ENCODE results near the gene GCN1. TPM values are rescaled to one million over a fixed set of nuclear protein-coding genes. Genes with fewer than 3 reads are reported as not detected.

Gene GCN1
- total and polyA plus RNA-seq, 2 of the 8 experiments (the other 6 are each of a cell fraction or from before 2014, with no cell fraction given) = 61.4 to 133 TPM

DNA sequence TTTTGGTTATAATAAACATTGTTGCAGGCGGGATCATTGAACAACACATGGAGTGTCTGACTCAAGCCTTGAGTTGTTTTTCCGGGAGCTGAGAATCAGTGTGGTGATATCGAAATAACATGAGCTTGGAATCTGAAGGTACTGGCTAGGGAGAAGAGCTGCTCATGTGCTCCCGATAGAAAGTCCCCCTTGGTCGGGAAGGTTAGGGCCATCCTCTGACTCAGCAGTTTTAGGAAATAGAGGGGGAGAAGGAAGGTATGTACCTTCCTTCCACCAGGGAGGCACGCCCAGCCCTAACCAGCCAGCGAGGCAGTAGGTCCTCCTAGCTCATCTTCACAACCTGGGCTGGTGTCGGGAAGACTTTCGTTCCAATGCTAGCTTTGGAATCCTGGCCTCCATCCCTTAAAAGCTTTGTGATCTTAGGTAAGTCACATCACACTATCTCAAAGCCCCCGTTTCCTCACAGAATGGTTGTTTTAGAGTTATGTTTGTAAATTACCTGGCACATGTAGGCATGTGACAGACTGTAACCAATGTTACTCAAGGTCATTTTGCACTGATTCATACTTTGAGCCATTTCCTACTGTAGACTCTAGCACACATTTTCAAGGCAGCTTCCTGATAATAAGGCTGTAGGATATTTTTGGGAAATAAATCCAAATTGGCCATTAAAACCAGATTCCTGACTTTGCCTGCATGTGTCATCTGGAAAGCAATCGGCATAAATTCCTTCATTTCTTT, 76.0 kb downstream of the GCN1 start:
- Histone ChIP-seq H3K18ac (ENCODE audit: extremely low read depth, low read length) (no peak overlapping the region), H2BK20ac (ENCODE audit: low read length) (no peak overlapping the region), H2BK120ac (replicated peaks; ENCODE audit: low read depth, low read length) (no peak overlapping the region), H4K8ac (ENCODE audit: extremely low read depth, insufficient read depth, low read length) (no peak overlapping the region), H3K4me1 (replicated peaks in 1 of 4; ENCODE audit: control insufficient read depth in 3 of 4, insufficient read depth in 4 of 4, low read length in 3 of 4) (peaks cover 5 to 14% (median 9%) of the 10 kb centered on the region in 4 experiments; a peak in 6 of 7 replicates), H2AK5ac (ENCODE audit: low read depth, low read length) (no peak overlapping the region), H3K4me3 (ENCODE audit: extremely low read depth in 1 of 4, insufficient read depth in 2 of 4, low read depth in 3 of 4, low read length in 4 of 4) (peak overlapping the region; percentile 63 to 93 (median 89)), H4K91ac (replicated peaks; ENCODE audit: insufficient read length, low read length) (no peak overlapping the region), H4K20me1 (replicated peaks in 1 of 2; ENCODE audit: control insufficient read depth in 1 of 2, insufficient read depth in 2 of 2, low read length in 2 of 2) (peaks cover 2 to 3% of the 10 kb centered on the region in 2 experiments), H3K9ac (replicated peaks in 1 of 4; ENCODE audit: extremely low read depth in 1 of 4, low read depth in 3 of 4, low read length in 3 of 4) (peak overlapping the region in 1 of 4 experiments; percentile 51; a peak in 1 of 7 replicates), H3K4me2 (ENCODE audit: insufficient read depth in 1 of 2, low read depth in 2 of 2, low read length in 2 of 2) (peak overlapping the region; percentile 60 to 90), H3K9me3 (ENCODE audit: insufficient read depth in 2 of 2, low read depth in 1 of 2, low read length in 1 of 2) (no peaks in the 10 kb centered on the region), H3K79me2 (ENCODE audit: control insufficient read depth in 1 of 2, insufficient read depth in 2 of 2, low read length in 2 of 2) (peaks cover 0 to 35% of the 10 kb centered on the region in 2 experiments; a peak in 3 of 4 replicates), H3K56ac (replicated peaks; ENCODE audit: insufficient read length, low read depth, low read length) (no peak overlapping the region), H2AFZ (ENCODE audit: low read length) (no peak overlapping the region), H3K23me2 (ENCODE audit: low read depth, low read length) (peaks cover 9% of the 10 kb centered on the region), H3K27ac (ENCODE audit: low read depth, low read length) (no peak overlapping the region), H2BK5ac (ENCODE audit: low read depth, low read length) (no peak overlapping the region), H4K5ac (ENCODE audit: insufficient read length, low read depth, low read length) (no peak overlapping the region), H3K23ac (ENCODE audit: insufficient read length) (no peak overlapping the region), H3K14ac (ENCODE audit: insufficient read length) (no peak overlapping the region), H2BK15ac (ENCODE audit: low read length) (no peak overlapping the region), H2BK12ac (ENCODE audit: low read depth, low read length) (no peak overlapping the region), H3K79me1 (ENCODE audit: low read depth, low read length) (peaks cover 21% of the 10 kb centered on the region), H3K27me3 (replicated peaks in 1 of 4; ENCODE audit: control insufficient read depth in 3 of 4, extremely low read depth in 1 of 4, insufficient read depth in 3 of 4, low read length in 3 of 4) (no peaks in the 10 kb centered on the region), H3K4ac (replicated peaks; ENCODE audit: insufficient read length, low read depth, low read length) (no peak overlapping the region), H3K36me3 (ENCODE audit: control insufficient read depth in 2 of 4, insufficient read depth in 4 of 4, low read length in 3 of 4) (peaks cover 0 to 4% (median 2%) of the 10 kb centered on the region in 4 experiments; a peak in 2 of 8 replicates)
- ChIA-PET CTCF (ENCODE audit: partially characterized antibody) (interaction anchor here (0.8 to 3.6 kb wide), 3 partner anchors 16 to 76 kb away, joined by 4 to 12 read pairs (median 12); no protein-coding TSS in a partner anchor), POLR2A (ENCODE audit: partially characterized antibody) (interaction anchor here (1.2 to 16.6 kb wide), 15 partner anchors 8 to 174 kb away, joined by 3 to 266 read pairs (median 8); partner anchors contain the start of genes BICDL1, GCN1, RNU4-1 and RNU4-2)
- 55% methylated on average over 11 of the region's 11 CpGs; no CpG with 5 or more reads in 1 of the 2 experiments for WGBS, 2 experiments (ENCODE audit: extremely low coverage in 1 of 2, insufficient coverage in 1 of 2, insufficient read length in 1 of 2, insufficient replicate concordance in 2 of 2, low coverage in 1 of 2, low lambda C conversion rate in 2 of 2, missing lambda C conversion rate in 1 of 2)
- no peak for DNase-seq (ENCODE audit: low read depth in 1 of 2, low spot score in 2 of 2)
- no peak for FAIRE-seq
- TF ChIP-seq FOSL1 (IDR thresholded peaks at IDR 0.05; ENCODE audit: insufficient read depth, low read depth, low read length) (no peak), MAFK (IDR thresholded peaks at IDR 0.05; ENCODE audit: low read depth, low read length) (peak; percentile 99), KDM4A (IDR thresholded peaks at IDR 0.05; ENCODE audit: low read depth, low read length, severe bottlenecking) (no peak), TBP (IDR thresholded peaks at IDR 0.05; ENCODE audit: low read depth, low read length) (0 out of 2 replicates have a peak, but pooled peaks have one; percentile 26), TAF1 (IDR thresholded peaks at IDR 0.05; ENCODE audit: low read depth, low read length) (peak; percentile 54; the same call in 1 of the 2 replicates), CTCF (IDR thresholded peaks at IDR 0.05; ENCODE audit: control extremely low read depth in 1 of 3, insufficient read depth in 1 of 3, low read depth in 1 of 3, low read length in 3 of 3) (peak in 1 of 3 experiments; percentile 2; a peak in 1 of 4 replicates), BACH1 (IDR thresholded peaks at IDR 0.05; ENCODE audit: low read length) (peak; percentile 100), SIN3A (conservative IDR thresholded peaks at IDR 0.05 in 1 of 2, IDR thresholded peaks at IDR 0.05 in 1 of 2; ENCODE audit: low read depth in 1 of 2, low read length in 2 of 2) (peak in 1 of 2 experiments; percentile 60; a peak in 1 of 4 replicates)

All from H1 (cell line).